LHCN-M2 (cell line): ENCODE data around the gene RPL13. TPM values are rescaled to one million over a fixed set of nuclear protein-coding genes. Genes with fewer than 3 reads are reported as not detected.

ENCODE experiments used
- DNase-seq: peaks from one replicate; pipeline ENCODE4 v3.0.0-alpha.2; 2012; ENCODE audit warnings: low read depth
- polyA plus RNA-seq: library from polyadenylated mRNA; unstranded; fragments of >200 nt; gene quantifications from one replicate; pipeline ENCODE4 v1.2.1, GENCODE V29; 2012; ENCODE audit warnings: missing spikeins
- total RNA-seq: library from RNA; depleted of rRNA; stranded (reverse); fragments of >200 nt; gene quantifications from 2 replicates; pipeline ENCODE4 v1.2.3, GENCODE V29; 2014; rRNA removed

The RPL13 gene
- total RNA-seq = 4,987 and 9,010 TPM in 2 replicates
- 3,014 TPM for polyA plus RNA-seq

GRCh38 chr16:89560378-89561141 lies at the start of gene RPL13:
Gene RPL13 (plus strand): TSS chr16:89560682. CDS start chr16:89560960, 278 bp downstream.
- DNase-seq = peak; percentile 96

DNA sequence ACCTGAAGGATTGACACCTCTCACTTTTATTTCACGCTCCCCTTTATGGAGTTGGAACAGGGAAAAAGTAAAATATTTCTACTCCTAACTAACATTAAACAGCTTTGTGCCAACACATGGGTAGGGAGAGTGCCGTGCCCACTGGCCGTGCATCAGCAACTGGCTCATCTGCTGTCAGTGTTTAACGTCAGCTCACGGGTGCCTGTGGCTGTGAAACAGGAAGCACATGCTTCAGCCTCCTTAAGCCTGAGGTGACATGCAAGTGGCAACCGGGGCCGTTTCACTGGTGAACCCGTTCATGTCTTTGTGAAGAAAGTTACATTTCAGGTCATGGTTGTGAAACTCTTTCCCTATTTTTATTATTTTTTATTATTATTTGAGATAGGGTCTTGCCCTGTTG lies 49.1 kb upstream of the RPL13 start:
- DNase-seq = no peak

DNA sequence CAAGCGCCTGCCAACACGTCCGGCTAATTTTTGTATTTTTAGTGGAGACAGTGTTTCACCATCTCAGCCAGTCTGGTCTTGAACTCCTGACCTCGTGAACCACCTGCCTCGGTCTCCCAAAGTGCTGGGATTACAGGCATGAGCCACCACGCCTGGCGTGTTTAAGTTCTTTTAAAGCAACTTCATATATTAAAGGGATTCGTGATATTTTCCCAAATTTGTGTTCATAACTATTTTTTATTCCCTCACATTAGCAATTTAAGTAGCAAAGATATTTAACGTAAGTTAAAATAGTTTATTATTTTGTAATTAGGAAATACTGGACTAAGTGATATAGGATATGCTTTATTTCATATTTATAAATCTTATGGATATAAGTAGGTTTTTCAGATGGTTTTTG lies 48.0 kb upstream of the RPL13 start:
- DNase-seq = no peak

- DNase-seq = no peak
These were observed 43.4 kb upstream of the RPL13 start for GRCh38 chr16:89517128-89517527.

- DNase-seq = no peak
These were observed 40.6 kb upstream of the RPL13 start for GRCh38 chr16:89519881-89520280.

- DNase-seq = no peak
These were observed 38.2 kb upstream of the RPL13 start for GRCh38 chr16:89522287-89522686.

GRCh38 chr16:89523680-89524344 lies 36.7 kb upstream of the RPL13 start:
- no peak for DNase-seq

- no peak for DNase-seq
These were observed 35.2 kb upstream of the RPL13 start for GRCh38 chr16:89525146-89525913.

DNA sequence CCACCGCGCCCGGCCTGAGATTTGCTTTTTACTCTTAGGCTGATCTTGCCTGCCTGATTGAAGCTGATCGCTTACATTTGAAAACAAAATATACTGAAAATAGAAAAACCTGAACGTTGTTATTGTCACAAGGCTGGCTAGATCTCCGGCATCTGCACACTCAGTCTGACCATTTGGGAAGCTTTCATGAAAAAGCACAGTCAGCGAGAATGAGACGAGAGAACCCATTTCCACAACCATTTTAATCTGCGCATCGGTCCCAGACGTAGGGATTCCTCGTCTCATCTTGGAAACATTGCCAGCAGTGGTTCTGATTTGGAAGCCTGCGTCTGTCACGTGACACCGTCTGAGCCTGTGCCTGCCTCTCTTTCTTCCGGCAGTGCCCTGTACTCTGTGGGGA lies 31.4 kb upstream of the RPL13 start:
- no peak for DNase-seq

DNA sequence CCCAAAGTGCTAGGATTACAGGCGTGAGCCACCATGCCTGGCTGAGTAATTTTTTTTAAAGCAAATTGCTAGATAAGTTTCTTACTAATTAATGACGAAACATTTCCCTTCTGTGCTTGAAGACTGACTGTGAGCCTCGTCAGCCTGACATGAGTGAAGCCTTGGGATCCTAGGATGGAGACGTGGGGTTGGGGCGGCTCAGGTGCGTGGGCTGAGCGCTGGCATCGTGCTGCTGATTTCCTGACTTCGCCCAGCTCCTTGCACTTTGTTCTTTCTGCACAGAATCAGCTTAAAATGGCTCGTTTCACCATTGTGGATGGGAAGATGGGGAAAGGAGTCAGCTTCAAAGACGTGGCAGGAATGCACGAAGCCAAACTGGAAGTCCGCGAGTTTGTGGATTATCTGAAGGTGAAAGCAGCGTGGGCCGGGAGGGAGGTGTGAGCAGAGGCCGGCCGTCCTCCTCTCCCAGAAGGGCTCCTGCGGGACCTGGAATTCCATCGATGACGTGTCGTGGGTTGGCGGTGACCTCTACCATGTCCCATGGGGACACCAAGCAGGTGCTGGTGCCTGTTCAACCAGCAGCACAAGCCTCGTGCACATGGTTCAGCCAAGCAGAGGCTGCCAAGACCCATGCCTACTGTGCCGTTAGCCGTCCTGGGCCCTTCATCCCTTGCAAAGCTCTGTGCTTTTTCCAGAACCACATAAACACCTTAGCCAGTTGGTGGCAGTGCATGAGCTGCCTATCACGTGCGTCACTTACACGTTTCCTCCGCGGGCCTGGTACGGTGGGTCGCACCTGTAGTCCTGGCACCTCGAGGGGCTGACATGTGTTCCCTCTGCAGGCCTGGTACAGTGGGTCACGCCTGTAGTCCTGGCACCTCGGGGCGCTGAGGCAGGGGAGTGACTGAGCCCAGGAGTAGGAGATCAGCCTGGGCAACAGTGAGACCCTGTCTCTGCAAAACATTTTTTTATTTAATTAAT lies 29.8 kb upstream of the RPL13 start:
- no peak for DNase-seq

- DNase-seq = no peak
These were observed 28.5 kb upstream of the RPL13 start for GRCh38 chr16:89531821-89532526.

DNA sequence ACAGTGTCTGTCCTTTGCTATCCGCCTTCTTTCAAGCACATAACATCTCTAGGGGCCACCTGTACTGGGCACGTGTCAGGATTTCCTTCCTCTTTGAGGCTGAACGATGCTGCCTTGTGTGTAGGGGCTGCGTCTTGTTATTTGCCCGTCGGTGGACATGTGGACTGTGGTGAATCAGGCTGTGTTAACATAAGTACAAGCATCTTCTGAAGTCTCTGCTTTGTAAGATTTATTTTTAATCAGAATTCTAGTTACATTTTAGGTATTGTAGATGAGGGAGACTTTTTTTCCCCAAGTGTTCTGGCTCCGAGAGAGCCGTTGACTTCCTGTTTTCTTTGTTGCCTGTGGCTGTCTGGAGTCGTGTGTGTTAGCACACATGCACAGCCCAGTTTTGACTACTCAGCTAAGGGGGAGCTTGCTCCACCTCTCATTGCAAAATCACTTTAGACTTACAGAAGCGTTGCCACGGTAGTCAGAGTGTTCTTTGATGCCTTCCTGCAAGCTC lies 26.2 kb upstream of the RPL13 start:
- DNase-seq = no peak

- DNase-seq = no peak
These were observed 24.1 kb upstream of the RPL13 start for GRCh38 chr16:89536371-89536770.

GRCh38 chr16:89536886-89537548 lies 23.5 kb upstream of the RPL13 start:
- no peak for DNase-seq

DNA sequence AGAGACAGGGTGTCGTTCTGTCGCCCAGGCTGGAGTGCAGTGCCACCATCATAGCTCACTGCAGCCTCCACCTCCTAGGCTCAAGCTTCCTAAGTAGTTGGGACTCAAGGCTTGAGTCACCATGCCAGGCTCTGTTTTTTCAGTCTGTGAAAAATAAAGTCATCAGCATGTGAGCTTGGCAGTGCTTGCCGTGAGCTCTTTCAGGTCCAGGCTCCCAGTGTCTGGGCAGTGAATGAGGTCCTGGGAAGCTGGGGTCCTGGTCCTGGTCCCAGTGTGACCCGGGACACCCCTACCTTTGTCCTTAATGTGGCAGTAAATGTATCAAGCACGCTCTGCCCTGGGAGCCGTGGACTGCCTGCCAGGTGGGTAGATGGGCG lies 22.9 kb upstream of the RPL13 start:
- DNase-seq = no peak

DNA sequence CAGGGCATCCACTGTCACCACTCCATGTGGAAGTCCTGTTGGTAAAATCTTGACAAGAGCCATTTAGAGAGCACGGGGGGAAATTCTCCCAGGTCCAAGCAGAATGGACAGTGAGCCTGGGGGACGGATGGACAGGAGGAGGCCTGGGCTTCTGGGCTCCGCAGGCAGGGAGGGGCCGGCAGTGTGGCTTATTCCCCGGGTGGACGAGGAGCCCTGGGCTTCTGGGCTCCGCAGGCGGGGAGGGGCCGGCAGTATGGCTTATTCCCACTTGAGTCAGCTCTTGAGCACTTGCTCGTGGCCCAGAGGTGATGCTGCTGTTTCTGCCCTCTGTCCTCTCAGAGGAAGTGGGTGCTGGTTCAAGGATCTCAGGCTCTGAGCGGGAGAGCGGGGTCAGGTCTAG lies 22.2 kb upstream of the RPL13 start:
- DNase-seq = no peak

GRCh38 chr16:89540557-89540956 lies 19.9 kb upstream of the RPL13 start:
- DNase-seq = no peak

DNA sequence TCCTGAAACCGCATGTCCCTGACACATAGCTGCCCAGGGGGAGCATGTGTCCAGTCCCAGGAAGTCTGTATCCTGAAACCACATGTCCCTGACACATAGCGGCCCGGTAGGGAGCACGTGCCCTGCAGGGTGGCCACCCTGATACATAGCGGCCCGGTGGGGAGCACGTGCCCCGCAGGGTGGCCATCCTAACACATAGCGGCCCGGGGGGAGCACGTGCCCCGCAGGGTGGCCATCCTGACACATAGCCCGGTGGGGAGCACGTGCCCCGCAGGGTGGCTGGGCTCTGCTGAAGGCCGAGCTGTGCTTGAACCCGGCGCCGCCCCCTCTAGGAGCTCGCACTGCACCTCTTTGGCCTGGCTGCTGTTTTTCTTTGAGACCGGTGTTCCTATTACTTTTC lies 18.7 kb upstream of the RPL13 start:
- DNase-seq = no peak

DNA sequence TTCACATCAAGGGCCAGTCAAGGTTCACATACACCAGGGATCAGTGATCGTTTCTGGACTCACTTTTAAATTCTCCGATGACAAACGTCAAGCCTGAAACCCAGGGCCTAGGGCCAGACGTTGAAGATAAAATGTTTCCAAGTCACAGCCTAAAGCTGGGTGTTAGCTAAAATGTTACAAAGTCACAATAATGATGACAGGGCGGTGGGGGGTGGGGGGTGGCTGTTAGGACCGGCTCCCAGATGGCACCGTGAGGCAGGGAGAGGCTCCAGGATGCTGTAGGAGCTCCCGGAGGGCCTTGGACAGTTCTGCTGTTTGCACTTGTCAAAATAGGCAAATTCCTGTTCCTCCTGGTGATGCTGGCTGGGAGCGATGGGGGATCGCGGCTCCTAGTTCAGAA lies 16.4 kb upstream of the RPL13 start:
- no peak for DNase-seq

GRCh38 chr16:89544713-89545043 lies 15.8 kb upstream of the RPL13 start:
- no peak for DNase-seq
